IMR-90 (cell line): ENCODE results near the gene DYNLT2B. TPM values are rescaled to one million over a fixed set of nuclear protein-coding genes. Genes with fewer than 3 reads are reported as not detected.

Experiments
- ATAC-seq: fragments of 200-7000 bp; cut with Tn5 transposase; 2 replicates; pipeline ENCODE4 v1.9.1; 2020; ENCODE audit warnings: low read depth, mild to moderate bottlenecking, moderate library complexity
- BruUV-seq: library from RNA; stranded (reverse); fragments of 400-500 nt; replicated peaks from 2 replicates; lab custom pipeline; 2021; lab: Mats Ljungman, UMichigan
- CTCF ChIA-PET: fragments of 300-600 bp; formaldehyde crosslinking; extraction: SDS; loops from one replicate; lab custom pipeline; 2021; ENCODE audit warnings: antibody characterized with exemption; lab: Yijun Ruan, JAX
- POLR2A ChIA-PET: fragments of 300-600 bp; sonication (Branson Sonifier 250); formaldehyde crosslinking; loops from one replicate; lab custom pipeline; 2022; ENCODE audit warnings: antibody characterized with exemption; ENCODE audit not compliant: unreplicated experiment; lab: Charles Lee
- DNase-seq: peaks from one replicate; pipeline ENCODE4 v3.0.0; 2013
- H2AFZ ChIP-seq: replicated peaks from 2 replicates; pipeline ENCODE3; 2013; ENCODE audit warnings: low read length, mild to moderate bottlenecking; ENCODE audit not compliant: poor library complexity
- H2AK5ac ChIP-seq: 2 replicates; pipeline ENCODE4 v1.6.1; 2013; ENCODE audit warnings: low read depth, low read length, inconsistent platforms
- H2AK9ac ChIP-seq: replicated peaks from 2 replicates; pipeline ENCODE3; 2013; ENCODE audit warnings: mild to moderate bottlenecking, low read depth, low read length, moderate library complexity; ENCODE audit not compliant: poor library complexity
- H2BK120ac ChIP-seq: 2 replicates; pipeline ENCODE4 v1.6.1; 2013; ENCODE audit warnings: low read depth, low read length, inconsistent platforms
- H2BK15ac ChIP-seq: 3 replicates; pipeline ENCODE4 v1.6.1; 2013; ENCODE audit warnings: low read depth, low read length, inconsistent platforms
- H2BK20ac ChIP-seq: 2 replicates; pipeline ENCODE4 v1.6.1; 2013; ENCODE audit warnings: low read depth, mild to moderate bottlenecking, inconsistent platforms, low read length, moderate library complexity
- H2BK5ac ChIP-seq: 2 replicates; pipeline ENCODE4 v1.6.1; 2013; ENCODE audit warnings: mild to moderate bottlenecking, low read depth, low read length, inconsistent platforms; ENCODE audit not compliant: poor library complexity, severe bottlenecking
- H3K14ac ChIP-seq: replicated peaks from 2 replicates; pipeline ENCODE4 v1.6.1; 2013; ENCODE audit warnings: low read depth, low read length, inconsistent platforms
- H3K18ac ChIP-seq: 2 replicates; pipeline ENCODE4 v1.6.1; 2013; ENCODE audit warnings: low read depth, low read length, control low read depth
- H3K23ac ChIP-seq: 2 replicates; pipeline ENCODE4 v1.6.1; 2013; ENCODE audit warnings: low read depth, low read length, inconsistent platforms
- H3K27ac ChIP-seq: 2 replicates; pipeline ENCODE4 v1.5.1; 2013; ENCODE audit warnings: mild to moderate bottlenecking, control low read depth, low read length; ENCODE audit not compliant: insufficient read depth
- H3K27me3 ChIP-seq: 2 replicates; pipeline ENCODE4 v1.6.1; 2013; ENCODE audit warnings: low read length; ENCODE audit not compliant: control insufficient read depth, insufficient read depth
- H3K36me3 ChIP-seq: 2 replicates; pipeline ENCODE4 v1.6.1; 2013; ENCODE audit warnings: low read length, mixed read lengths; ENCODE audit not compliant: control insufficient read depth, insufficient read depth
- H3K4ac ChIP-seq: 2 replicates; pipeline ENCODE4 v1.6.1; 2013; ENCODE audit warnings: low read depth, low read length, inconsistent platforms
- H3K4me1 ChIP-seq: 2 replicates; pipeline ENCODE4 v1.6.1; 2013; ENCODE audit warnings: low read length, mixed read lengths; ENCODE audit not compliant: control insufficient read depth, insufficient read depth
- H3K4me2 ChIP-seq: 2 replicates; pipeline ENCODE4 v1.6.1; 2013; ENCODE audit warnings: low read depth, mild to moderate bottlenecking, control low read depth, low read length, moderate library complexity
- H3K4me3 ChIP-seq: 2 replicates; pipeline ENCODE4 v1.5.1; 2013; ENCODE audit warnings: low read depth, mild to moderate bottlenecking, control low read depth, low read length, moderate library complexity; ENCODE audit not compliant: insufficient read depth
- H3K56ac ChIP-seq: 2 replicates; pipeline ENCODE4 v1.6.1; 2013; ENCODE audit warnings: low read length, inconsistent platforms; ENCODE audit not compliant: insufficient read depth; ENCODE audit errors: extremely low read depth
- H3K79me1 ChIP-seq, 2 experiments: 2 replicates each; pipeline ENCODE4 v1.6.1; 2013; ENCODE audit warnings: low read length in 2 of 2, inconsistent platforms in 1 of 2, low read depth in 1 of 2
- H3K9ac ChIP-seq: 2 replicates; pipeline ENCODE4 v1.6.1; 2013; ENCODE audit warnings: low read depth, low read length, control low read depth
- H3K9me1 ChIP-seq: 2 replicates; pipeline ENCODE4 v1.6.1; 2013; ENCODE audit warnings: low read length, inconsistent platforms; ENCODE audit not compliant: insufficient read depth
- H3K9me3 ChIP-seq: 2 replicates; pipeline ENCODE4 v1.6.1; 2013; ENCODE audit warnings: low read length; ENCODE audit not compliant: control insufficient read depth, insufficient read depth
- H4K20me1 ChIP-seq: 2 replicates; pipeline ENCODE4 v1.6.1; 2013; ENCODE audit warnings: low read length, inconsistent platforms; ENCODE audit not compliant: insufficient read depth
- H4K5ac ChIP-seq: 2 replicates; pipeline ENCODE4 v1.6.1; 2013; ENCODE audit warnings: mild to moderate bottlenecking, low read depth, low read length, control low read depth
- H4K8ac ChIP-seq, 2 experiments: 2 replicates each; pipeline ENCODE4 v1.6.1; 2013; ENCODE audit warnings: low read depth in 2 of 2, low read length in 2 of 2, control low read depth in 1 of 2, inconsistent platforms in 1 of 2
- H4K91ac ChIP-seq: 2 replicates; pipeline ENCODE4 v1.6.1; 2013; ENCODE audit warnings: low read depth, low read length, inconsistent platforms; ENCODE audit not compliant: insufficient read depth
- CEBPB ChIP-seq: IDR thresholded peaks from 2 replicates; pipeline ENCODE4 v1.6.1; 2012; ENCODE audit warnings: low read depth, low read length, improper control_type of control experiment
- MAFK ChIP-seq: IDR thresholded peaks from 2 replicates; pipeline ENCODE4 v1.6.1; 2012; ENCODE audit warnings: low read depth, low read length, improper control_type of control experiment
- WGBS, 2 experiments: methylation state at CpG; one replicate each; pipeline versions ENCODE4 v1.1.5 to v1.1.7; 2013; ENCODE audit warnings: missing lambda C conversion rate in 2 of 2; ENCODE audit not compliant: insufficient read length in 1 of 2; ENCODE audit errors: extremely low coverage in 2 of 2; 5-methylcytosine and 5-hydroxymethylcytosine counted together
- dilution Hi-C: fragments of 300-500 bp; cut with HindIII; formaldehyde crosslinking; loops from one replicate; pipeline ENCODE4 v1.14.3; 2018; ENCODE audit warnings: low sequenced_read_pairs; ENCODE audit not compliant: unreplicated experiment
- in situ Hi-C: fragments of 300-500 bp; cut with MboI; formaldehyde crosslinking; loops from 3 replicates; pipeline ENCODE4 v1.14.3; 2019; ENCODE audit warnings: low sequenced_read_pairs, inconsistent platforms, mixed read lengths
- intact Hi-C: fragments of 100-400 bp; cut with micrococcal nuclease; formaldehyde crosslinking; loops from 2 replicates; pipeline ENCODE4 v1.10.0; 2022
- polyA plus RNA-seq, 3 experiments: library from polyadenylated mRNA; depleted of rRNA; stranded (reverse); fragments of >200 nt; gene quantifications; 2 replicates each; pipeline ENCODE4 v1.2.3, GENCODE V29; 2012; ENCODE audit warnings: low replicate concordance in 1 of 3
- total RNA-seq: library from RNA; depleted of rRNA; stranded (reverse); fragments of >200 nt; gene quantifications from 2 replicates; pipeline ENCODE4 v1.2.3, GENCODE V29; 2012

The DYNLT2B gene
- total and polyA plus RNA-seq, 2 of the 4 experiments (the other 2 are of a cell fraction) = 2.2 to 6.0 TPM

DNA sequence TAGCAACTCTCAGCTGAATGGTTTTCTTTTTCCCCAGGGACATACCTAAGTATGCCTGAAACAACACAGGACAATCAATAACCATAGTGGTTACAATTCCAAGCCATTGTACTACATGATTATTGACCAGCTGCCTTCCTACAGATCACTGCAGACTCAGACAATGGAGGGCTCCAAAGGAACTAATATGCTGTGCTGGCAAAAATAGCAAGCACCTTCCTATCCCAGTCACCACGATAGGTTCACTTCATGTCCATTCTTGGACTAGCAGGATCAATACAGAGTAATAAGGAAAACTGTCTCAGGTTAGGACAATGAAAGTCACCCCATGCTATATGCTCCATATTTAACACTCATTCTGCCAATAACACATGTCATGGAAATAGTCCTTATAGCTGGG lies 37.6 kb upstream of the DYNLT2B start:
- dilution Hi-C loops = no loop called here
- BruUV-seq = no TSS peak

More for the DNA sequence above, 37.6 kb upstream of the DYNLT2B start:
- Histone ChIP-seq H3K4ac (no peak overlapping the region), H3K27ac (no peak overlapping the region), H3K14ac (no peak overlapping the region), H4K8ac (no peak overlapping the region), H3K4me3 (no peak overlapping the region), H3K9me1 (peaks cover 8% of the 10 kb centered on the region), H2BK20ac (no peak overlapping the region), H3K9me3 (no peaks in the 10 kb centered on the region), H3K4me2 (no peak overlapping the region), H4K91ac (no peak overlapping the region), H3K36me3 (peaks cover 44% of the 10 kb centered on the region), H3K18ac (no peak overlapping the region), H3K27me3 (no peaks in the 10 kb centered on the region), H4K20me1 (0 out of 2 replicates have a peak, but pooled peaks cover 4% of the 10 kb centered on the region), H2AK5ac (no peak overlapping the region), H2BK5ac (no peak overlapping the region), H4K5ac (no peak overlapping the region), H3K23ac (no peak overlapping the region), H3K79me1 (peaks cover 5 to 17% of the 10 kb centered on the region in 2 experiments; a peak in 3 of 4 replicates), H3K9ac (no peak overlapping the region), H2BK15ac (no peak overlapping the region), H3K4me1 (peaks cover 1% of the 10 kb centered on the region; the same call in 1 of the 2 replicates), H2BK120ac (no peak overlapping the region), H3K56ac (no peak overlapping the region), H2AFZ (no peak overlapping the region), H2AK9ac (no peak overlapping the region)
- no peak for DNase-seq
- no peak for ATAC-seq
- POLR2A ChIA-PET = no interaction called here
- no CpG with 5 or more reads among the region's 1 CpG for WGBS, 2 experiments
- TF ChIP-seq CEBPB = no peak
- TF ChIP-seq MAFK = peak; percentile 49
- in situ Hi-C loops (no loop called here), intact Hi-C loops (no loop called here)
- CTCF ChIA-PET = no interaction called here
